Lower leg skin (tissue), 3 donors: ENCODE data around the gene PEX5.

Source experiments
- CTCF ChIP-seq, 3 donors: fragments of 450-650 bp; IDR thresholded peaks; one replicate each; pipeline ENCODE4 v1.5.1; 2016; ENCODE audit warnings: antibody characterized with exemption in 3 of 3, mild to moderate bottlenecking in 3 of 3, moderate library complexity in 2 of 3
- POLR2A ChIP-seq, 2 donors: fragments of 450-650 bp; IDR thresholded peaks; one replicate each; pipeline ENCODE4 v1.6.1; 2016 to 2017; ENCODE audit warnings: antibody characterized with exemption in 2 of 2, mild to moderate bottlenecking in 1 of 2, moderate library complexity in 1 of 2

DNA sequence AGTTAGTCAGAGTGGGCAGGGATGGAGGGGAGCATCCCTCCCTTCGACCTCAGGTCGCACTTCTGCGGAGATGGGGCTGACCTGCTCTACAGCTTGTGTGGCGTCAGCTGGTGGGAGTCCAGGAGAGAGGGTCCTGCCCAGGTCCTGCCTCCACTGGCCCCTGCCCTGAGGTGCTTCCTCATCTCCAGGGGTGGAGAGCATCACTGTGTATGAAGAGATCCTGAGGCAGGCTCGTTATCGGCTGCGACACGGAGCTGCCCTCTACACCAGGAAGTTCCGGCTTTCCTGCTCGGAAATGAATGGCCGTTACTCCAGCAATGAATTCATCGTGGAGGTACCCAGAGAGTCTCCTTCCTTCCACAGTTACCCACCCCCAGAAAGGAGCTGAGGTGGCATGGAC is 39.1 kb upstream of the PEX5 start:
- TF ChIP-seq POLR2A (IDR thresholded peaks at IDR 0.05) = no peak
- no peak for TF ChIP-seq CTCF (IDR thresholded peaks at IDR 0.05)
